Endothelial cell of umbilical vein (primary cell): ENCODE measurements around the gene SLC35F3. TPM values are rescaled to one million over a fixed set of nuclear protein-coding genes. Genes with fewer than 3 reads are reported as not detected.

Experiments used
- BruUV-seq: library from RNA; stranded (reverse); fragments of 400-500 nt; replicated peaks from 2 replicates; lab custom pipeline; 2021; lab: Mats Ljungman, UMichigan
- CTCF ChIA-PET: fragments of 300-600, 350-600 bp; sonication (Branson Sonifier 250); formaldehyde crosslinking; loops from one replicate; lab custom pipeline; 2021; ENCODE audit warnings: antibody characterized with exemption, inconsistent platforms; lab: Charles Lee
- POLR2A ChIA-PET: fragments of 300-600, 350-600 bp; sonication (Branson Sonifier 250); formaldehyde crosslinking; loops from one replicate; lab custom pipeline; 2021; ENCODE audit warnings: antibody characterized with exemption, inconsistent platforms; lab: Charles Lee
- DNase-seq: peaks from one replicate; pipeline ENCODE4 v3.0.0-alpha.2; 2011; ENCODE audit warnings: low read depth, low spot score
- FAIRE-seq: peaks from 2 replicates; lab custom pipeline; 2011; peaks lifted over from hg19 to GRCh38; lab: Jason Lieb, UNC
- H2AFZ ChIP-seq: 2 replicates; pipeline ENCODE4 v1.6.0; 2012; ENCODE audit warnings: low read depth, low read length, control low read depth, inconsistent platforms
- H3K27ac ChIP-seq: 2 replicates; pipeline ENCODE4 v1.5.1; 2011; ENCODE audit warnings: low read depth, mild to moderate bottlenecking, control low read depth, low read length, moderate library complexity; ENCODE audit not compliant: insufficient read depth
- H3K27me3 ChIP-seq, 2 experiments: 2 replicates each; pipeline versions ENCODE4 v1.6.0 to v1.6.1; 2011; ENCODE audit warnings: low read length in 2 of 2, mixed read lengths in 1 of 2; ENCODE audit not compliant: control insufficient read depth in 2 of 2, insufficient read depth in 2 of 2
- H3K36me3 ChIP-seq, 2 experiments: 2 replicates in 1 of 2; 3 replicates in 1 of 2; pipeline ENCODE4 v1.5.1; 2011; ENCODE audit warnings: low read length in 2 of 2, mild to moderate bottlenecking in 1 of 2, moderate library complexity in 1 of 2; ENCODE audit not compliant: control insufficient read depth in 2 of 2, insufficient read depth in 2 of 2; ENCODE audit errors: extremely low read depth in 1 of 2
- H3K4me1 ChIP-seq: 3 replicates; pipeline ENCODE4 v1.5.1; 2011; ENCODE audit warnings: mild to moderate bottlenecking, low read length; ENCODE audit not compliant: control insufficient read depth, insufficient read depth; ENCODE audit errors: extremely low read depth
- H3K4me2 ChIP-seq: 2 replicates; pipeline ENCODE4 v1.6.1; 2011; ENCODE audit warnings: low read length, control low read depth, mixed read lengths; ENCODE audit not compliant: insufficient read depth
- H3K4me3 ChIP-seq, 3 experiments: fragments of 200-600 bp in 1 of 3; sonication (generic), shearing (Covaris generic) in 1 of 3; replicated peaks in 1 of 3; 2 replicates each; pipeline ENCODE4 v1.5.1; 2011 to 2016; ENCODE audit warnings: control low read depth in 3 of 3, low read length in 3 of 3, mild to moderate bottlenecking in 2 of 3, inconsistent platforms in 1 of 3, low read depth in 1 of 3, moderate library complexity in 1 of 3; ENCODE audit not compliant: insufficient read depth in 1 of 3
- H3K79me2 ChIP-seq: 2 replicates; pipeline ENCODE4 v1.6.0; 2012; ENCODE audit warnings: low read length, inconsistent platforms; ENCODE audit not compliant: control insufficient read depth, insufficient read depth
- H3K9ac ChIP-seq: replicated peaks from 2 replicates; pipeline ENCODE3; 2011; ENCODE audit warnings: low read length, control low read depth; ENCODE audit not compliant: insufficient read depth; ENCODE audit errors: extremely low read depth
- H3K9me1 ChIP-seq: replicated peaks from 3 replicates; pipeline ENCODE4 v1.6.0; 2011; ENCODE audit warnings: mild to moderate bottlenecking, low read length; ENCODE audit not compliant: control insufficient read depth, insufficient read depth; ENCODE audit errors: extremely low read depth
- H3K9me3 ChIP-seq: replicated peaks from 2 replicates; pipeline ENCODE4 v1.5.1; 2012; ENCODE audit warnings: low read length, inconsistent platforms; ENCODE audit not compliant: control insufficient read depth, insufficient read depth
- H4K20me1 ChIP-seq: replicated peaks from 2 replicates; pipeline ENCODE3; 2011; ENCODE audit warnings: mild to moderate bottlenecking, low read length; ENCODE audit not compliant: control insufficient read depth, insufficient read depth; ENCODE audit errors: extremely low read depth
- EZH2 ChIP-seq: IDR thresholded peaks from 2 replicates; pipeline ENCODE4 v1.6.1; 2012; ENCODE audit warnings: borderline replicate concordance, low read depth, mild to moderate bottlenecking, moderate library complexity, low read length, inconsistent platforms; ENCODE audit not compliant: severe bottlenecking
- GATA2 ChIP-seq: IDR thresholded peaks from 2 replicates; pipeline ENCODE4 v1.7.0; 2011; ENCODE audit warnings: low read depth, mild to moderate bottlenecking, moderate library complexity, mixed read lengths, low read length; ENCODE audit not compliant: insufficient read length, insufficient read depth
- JUN ChIP-seq: IDR thresholded peaks from 2 replicates; pipeline ENCODE4 v1.6.1; 2011; ENCODE audit warnings: borderline replicate concordance, low read depth; ENCODE audit not compliant: insufficient read length, insufficient read depth
- MYC ChIP-seq: IDR thresholded peaks from one replicate; pipeline ENCODE4 v1.6.1; 2011; ENCODE audit warnings: mild to moderate bottlenecking, low read depth, low read length
- dilution Hi-C: fragments of 300-500 bp; cut with MboI; formaldehyde crosslinking; loops from one replicate; pipeline ENCODE4 v1.15.0; 2019; ENCODE audit warnings: low sequenced_read_pairs; ENCODE audit not compliant: extremely low pct_ligation_motif_present
- intact Hi-C: fragments of 100-400 bp; cut with micrococcal nuclease; formaldehyde crosslinking; loops from one replicate; pipeline ENCODE4 v1.10.0; 2022
- polyA plus RNA-seq, 4 experiments: library from polyadenylated mRNA; depleted of rRNA in 3 of 4; stranded (reverse) in 3 of 4; unstranded in 1 of 4; fragments of >200 nt; gene quantifications; 2 replicates each; pipeline versions ENCODE4 v1.2.1 to v1.2.3, GENCODE V29; 2011 to 2012; ENCODE audit warnings: missing spikeins in 1 of 4
- total RNA-seq: library from RNA; stranded (reverse); gene quantifications from 2 replicates; pipeline ENCODE4 v1.2.3, GENCODE V29; 2021
- TF ChIP-seq, protein P1 (sequence below): IDR thresholded peaks from 2 replicates; pipeline ENCODE4 v1.6.1; 2011; ENCODE audit not compliant: insufficient read depth, insufficient read length
- TF ChIP-seq, protein P2 (sequence below), 2 donors: IDR thresholded peaks; 1 replicate in 1 of 2; 2 replicates in 1 of 2; pipeline ENCODE4 v1.5.1; 2011; ENCODE audit warnings: low read length in 2 of 2, mild to moderate bottlenecking in 2 of 2, moderate library complexity in 2 of 2, control low read depth in 1 of 2, inconsistent platforms in 1 of 2, low read depth in 1 of 2; ENCODE audit not compliant: insufficient read depth in 1 of 2; ENCODE audit errors: extremely low read depth in 1 of 2

SLC35F3 gene
- total and polyA plus RNA-seq, 2 donors (not counting 3 experiments of a cell fraction or from before 2014, with no cell fraction given), result not detected

DNA sequence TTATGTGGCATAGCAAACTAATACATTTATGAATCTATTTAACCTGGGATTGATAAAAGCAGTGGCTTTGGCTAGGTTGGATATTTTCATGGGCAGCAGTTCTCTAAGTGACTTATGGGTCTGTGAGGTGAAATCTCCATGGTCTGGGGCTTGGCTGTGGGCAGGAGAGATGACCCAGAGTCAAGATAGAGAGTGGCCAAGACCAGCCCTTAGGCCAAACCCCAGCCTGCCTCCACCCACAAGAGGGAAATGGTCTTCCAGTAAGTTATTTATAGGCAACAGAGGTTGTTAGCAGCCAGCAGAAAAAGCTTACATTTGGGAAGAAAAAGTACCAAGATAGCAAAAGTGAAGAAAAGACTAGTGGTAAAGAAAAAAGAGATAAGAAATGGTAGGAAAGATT lies 61.4 kb downstream of the SLC35F3 start:
- TF ChIP-seq MYC (no peak), GATA2 (no peak), EZH2 (no peak)
- TF ChIP-seq, protein P1, sequence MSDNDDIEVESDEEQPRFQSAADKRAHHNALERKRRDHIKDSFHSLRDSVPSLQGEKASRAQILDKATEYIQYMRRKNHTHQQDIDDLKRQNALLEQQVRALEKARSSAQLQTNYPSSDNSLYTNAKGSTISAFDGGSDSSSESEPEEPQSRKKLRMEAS, result no peak
- TF ChIP-seq, protein P2, sequence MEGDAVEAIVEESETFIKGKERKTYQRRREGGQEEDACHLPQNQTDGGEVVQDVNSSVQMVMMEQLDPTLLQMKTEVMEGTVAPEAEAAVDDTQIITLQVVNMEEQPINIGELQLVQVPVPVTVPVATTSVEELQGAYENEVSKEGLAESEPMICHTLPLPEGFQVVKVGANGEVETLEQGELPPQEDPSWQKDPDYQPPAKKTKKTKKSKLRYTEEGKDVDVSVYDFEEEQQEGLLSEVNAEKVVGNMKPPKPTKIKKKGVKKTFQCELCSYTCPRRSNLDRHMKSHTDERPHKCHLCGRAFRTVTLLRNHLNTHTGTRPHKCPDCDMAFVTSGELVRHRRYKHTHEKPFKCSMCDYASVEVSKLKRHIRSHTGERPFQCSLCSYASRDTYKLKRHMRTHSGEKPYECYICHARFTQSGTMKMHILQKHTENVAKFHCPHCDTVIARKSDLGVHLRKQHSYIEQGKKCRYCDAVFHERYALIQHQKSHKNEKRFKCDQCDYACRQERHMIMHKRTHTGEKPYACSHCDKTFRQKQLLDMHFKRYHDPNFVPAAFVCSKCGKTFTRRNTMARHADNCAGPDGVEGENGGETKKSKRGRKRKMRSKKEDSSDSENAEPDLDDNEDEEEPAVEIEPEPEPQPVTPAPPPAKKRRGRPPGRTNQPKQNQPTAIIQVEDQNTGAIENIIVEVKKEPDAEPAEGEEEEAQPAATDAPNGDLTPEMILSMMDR (IDR thresholded peaks at IDR 0.05; ENCODE audit: extremely low read depth in 1 of 2, insufficient read depth in 1 of 2, low read depth in 1 of 2, low read length in 2 of 2), result no peak
- CTCF ChIA-PET, result no interaction called here
- Histone ChIP-seq H3K27ac (no peak overlapping the region), H3K4me3 (no peak overlapping the region), H3K9me1 (no peaks in the 10 kb centered on the region), H3K9ac (no peak overlapping the region), H4K20me1 (no peaks in the 10 kb centered on the region), H3K79me2 (no peaks in the 10 kb centered on the region), H3K4me1 (no peaks in the 10 kb centered on the region), H3K4me2 (no peak overlapping the region), H2AFZ (no peak overlapping the region), H3K36me3 (no peaks in the 10 kb centered on the region), H3K9me3 (peaks cover 8% of the 10 kb centered on the region), H3K27me3 (no peaks in the 10 kb centered on the region)
- no TSS peak for BruUV-seq
- POLR2A ChIA-PET, result no interaction called here
- dilution Hi-C loops, result no loop called here
- no peak for DNase-seq
- no peak for FAIRE-seq
- intact Hi-C loops, result no loop called here

DNA sequence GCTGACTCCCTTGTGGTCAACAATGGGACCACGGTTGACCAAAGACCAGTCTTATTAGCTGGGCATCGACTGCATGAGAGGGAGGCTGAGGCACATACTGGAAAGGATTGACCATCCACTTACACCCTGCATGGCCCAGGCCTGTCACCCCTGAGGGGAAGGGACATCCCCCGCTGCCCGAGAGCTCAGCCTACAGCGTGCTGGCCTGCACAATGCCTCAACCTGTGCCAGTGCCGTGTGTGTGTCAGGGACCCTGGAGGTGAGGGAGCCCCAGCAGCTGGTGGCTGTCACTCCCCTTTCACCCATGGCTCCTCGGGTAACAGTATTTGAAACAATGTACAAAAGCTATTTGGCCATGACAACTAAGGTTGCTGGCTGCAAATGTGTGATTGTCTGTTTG lies 67.3 kb downstream of the SLC35F3 start:
- TF ChIP-seq EZH2 (no peak), JUN (no peak), GATA2 (no peak)
- TF ChIP-seq, protein P1, result no peak
- TF ChIP-seq, protein P2 (IDR thresholded peaks at IDR 0.05; ENCODE audit: extremely low read depth in 1 of 2, insufficient read depth in 1 of 2, low read depth in 1 of 2, low read length in 2 of 2), result no peak
- BruUV-seq, result no TSS peak
- Histone ChIP-seq H4K20me1 (no peaks in the 10 kb centered on the region), H3K4me1 (no peaks in the 10 kb centered on the region), H3K4me2 (no peak overlapping the region), H3K27me3 (no peaks in the 10 kb centered on the region), H3K4me3 (no peak overlapping the region), H2AFZ (no peak overlapping the region), H3K79me2 (no peaks in the 10 kb centered on the region), H3K9me1 (no peaks in the 10 kb centered on the region), H3K27ac (no peak overlapping the region), H3K9ac (no peak overlapping the region), H3K9me3 (no peaks in the 10 kb centered on the region), H3K36me3 (no peaks in the 10 kb centered on the region)
- CTCF ChIA-PET, result no interaction called here
- FAIRE-seq (no peak), DNase-seq (no peak)
- dilution Hi-C loops, result no loop called here
- POLR2A ChIA-PET, result no interaction called here
- intact Hi-C loops, result no loop called here
